ENCODE measurements around the gene YJU2. TPM values are rescaled to one million over a fixed set of nuclear protein-coding genes. Genes with fewer than 3 reads are reported as not detected.

The YJU2 gene
- total RNA-seq, 1 donor from 2014 or later: 8.7 TPM

DNA sequence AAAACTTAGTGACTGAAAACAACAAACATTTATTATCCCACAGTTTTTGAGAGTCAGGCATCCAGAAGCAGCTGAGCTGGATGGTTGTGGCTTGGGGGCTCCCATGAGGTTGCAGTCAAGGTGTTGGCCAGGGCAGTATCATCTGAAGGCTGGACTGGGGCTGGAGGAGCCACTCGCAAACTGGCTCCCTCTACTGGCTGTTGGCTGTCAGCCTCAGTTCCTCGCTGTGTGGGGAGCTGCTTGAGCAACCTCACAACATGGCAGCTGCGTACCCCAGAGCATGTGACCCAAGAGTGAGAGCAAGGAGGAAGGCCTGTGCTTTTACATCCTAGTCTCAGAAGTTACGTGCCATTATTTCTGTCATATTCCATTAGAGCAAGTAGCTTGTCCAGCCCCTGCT is 9.7 kb downstream of the YJU2 start:
- Histone ChIP-seq H3F3A (ENCODE audit: low read depth) (no peaks in the 10 kb centered on the region), H3K36me3 (peaks cover 6% of the 10 kb centered on the region), H2AFZ (replicated peaks) (no peak overlapping the region), H3K79me2 (ENCODE audit: low read depth) (no peaks in the 10 kb centered on the region), H3K27ac (no peak overlapping the region), H3K9ac (no peak overlapping the region), H4K20me1 (ENCODE audit: low read depth) (no peaks in the 10 kb centered on the region), H3K4me1 (no peaks in the 10 kb centered on the region), H3K9me3 (ENCODE audit: low read depth) (no peaks in the 10 kb centered on the region), H3K27me3 (no peaks in the 10 kb centered on the region), H3K4me3 (no peak overlapping the region), H3K4me2 (no peak overlapping the region)
- Mint-ChIP-seq H3K9me3 (peaks cover 10% of the 10 kb centered on the region), H3K27ac (no peak overlapping the region), H3K27me3 (ENCODE audit: insufficient read depth, low read depth) (peaks cover 5% of the 10 kb centered on the region), H3K36me3 (peaks cover 36% of the 10 kb centered on the region), H3K4me3 (no peak overlapping the region), H3K4me1 (no peaks in the 10 kb centered on the region)
- DNase-seq (ENCODE audit: low spot score): no peak
- TF ChIP-seq, protein P1, sequence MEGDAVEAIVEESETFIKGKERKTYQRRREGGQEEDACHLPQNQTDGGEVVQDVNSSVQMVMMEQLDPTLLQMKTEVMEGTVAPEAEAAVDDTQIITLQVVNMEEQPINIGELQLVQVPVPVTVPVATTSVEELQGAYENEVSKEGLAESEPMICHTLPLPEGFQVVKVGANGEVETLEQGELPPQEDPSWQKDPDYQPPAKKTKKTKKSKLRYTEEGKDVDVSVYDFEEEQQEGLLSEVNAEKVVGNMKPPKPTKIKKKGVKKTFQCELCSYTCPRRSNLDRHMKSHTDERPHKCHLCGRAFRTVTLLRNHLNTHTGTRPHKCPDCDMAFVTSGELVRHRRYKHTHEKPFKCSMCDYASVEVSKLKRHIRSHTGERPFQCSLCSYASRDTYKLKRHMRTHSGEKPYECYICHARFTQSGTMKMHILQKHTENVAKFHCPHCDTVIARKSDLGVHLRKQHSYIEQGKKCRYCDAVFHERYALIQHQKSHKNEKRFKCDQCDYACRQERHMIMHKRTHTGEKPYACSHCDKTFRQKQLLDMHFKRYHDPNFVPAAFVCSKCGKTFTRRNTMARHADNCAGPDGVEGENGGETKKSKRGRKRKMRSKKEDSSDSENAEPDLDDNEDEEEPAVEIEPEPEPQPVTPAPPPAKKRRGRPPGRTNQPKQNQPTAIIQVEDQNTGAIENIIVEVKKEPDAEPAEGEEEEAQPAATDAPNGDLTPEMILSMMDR (IDR thresholded peaks at IDR 0.05): no peak
- TF ChIP-seq EZH2phosphoT487 (IDR thresholded peaks at IDR 0.05) (no peak), EZH2 (IDR thresholded peaks at IDR 0.05) (no peak)

DNA sequence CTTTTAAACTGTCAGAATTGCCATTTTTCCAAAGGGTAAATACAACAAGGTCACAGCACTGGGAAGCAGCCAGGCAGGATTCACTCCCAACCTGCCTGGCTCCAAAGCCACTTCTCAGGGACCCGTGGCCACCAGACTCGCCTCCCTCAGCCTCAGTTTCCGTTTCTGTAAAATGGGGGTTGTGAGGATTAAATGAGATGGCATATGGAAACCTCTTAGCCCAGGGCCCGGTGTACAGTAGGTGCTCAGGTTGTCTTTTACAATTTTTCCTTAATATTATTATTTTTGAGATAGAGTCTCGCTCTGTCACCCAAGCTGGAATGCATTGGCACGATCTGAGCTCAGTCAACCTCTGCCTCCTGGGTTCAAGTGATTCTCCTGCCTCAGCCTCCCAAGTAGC is 10.1 kb downstream of the YJU2 start:
- H3K27me3 Mint-ChIP-seq (ENCODE audit: insufficient read depth, low read depth): peaks cover 4% of the 10 kb centered on the region
- peaks cover 34% of the 10 kb centered on the region for H3K36me3 Mint-ChIP-seq

DNA sequence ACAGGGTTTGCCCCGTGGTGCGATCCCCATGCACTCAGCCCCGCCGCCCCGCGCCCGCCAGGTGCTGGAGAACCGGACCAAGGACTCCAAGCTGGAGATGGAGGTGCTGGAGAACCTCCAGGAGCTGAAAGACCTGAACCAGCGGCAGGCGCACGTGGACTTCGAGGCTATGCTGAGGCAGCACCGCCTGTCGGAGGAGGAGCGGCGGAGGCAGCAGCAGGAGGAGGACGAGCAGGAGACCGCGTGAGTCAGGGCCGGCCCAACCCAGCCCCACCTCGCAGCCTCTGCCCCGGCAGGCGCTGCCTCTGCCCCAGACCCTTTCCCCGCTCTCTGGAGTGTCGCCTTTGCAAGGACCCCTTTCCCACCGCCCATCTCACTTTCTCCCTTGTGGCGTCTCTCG is 11.3 kb downstream of the YJU2 start:
- H3K4me2 ChIP-seq: no peak overlapping the region
- no peaks in the 10 kb centered on the region for H3K27me3 Mint-ChIP-seq (ENCODE audit: insufficient read depth, low read depth)
- H3K9ac ChIP-seq: no peak overlapping the region
- no peak overlapping the region for H2AFZ ChIP-seq (replicated peaks)
- TF ChIP-seq EZH2 (IDR thresholded peaks at IDR 0.05) (no peak), EZH2phosphoT487 (IDR thresholded peaks at IDR 0.05) (no peak)
- TF ChIP-seq, protein P1 (IDR thresholded peaks at IDR 0.05): no peak
- no peak overlapping the region for H3K27ac ChIP-seq
- peaks cover 26% of the 10 kb centered on the region for H3K36me3 Mint-ChIP-seq
- no peak overlapping the region for H3K4me3 ChIP-seq
- no peaks in the 10 kb centered on the region for H4K20me1 ChIP-seq (ENCODE audit: low read depth)
- H3K4me1 Mint-ChIP-seq: no peaks in the 10 kb centered on the region
- no peaks in the 10 kb centered on the region for H3K79me2 ChIP-seq (ENCODE audit: low read depth)
- no peak overlapping the region for H3K27ac Mint-ChIP-seq
- no peaks in the 10 kb centered on the region for H3K9me3 ChIP-seq (ENCODE audit: low read depth)
- no peaks in the 10 kb centered on the region for H3F3A ChIP-seq (ENCODE audit: low read depth)
- peaks cover 6% of the 10 kb centered on the region for H3K36me3 ChIP-seq
- H3K4me1 ChIP-seq: no peaks in the 10 kb centered on the region
- DNase-seq (ENCODE audit: low spot score): no peak
- H3K4me3 Mint-ChIP-seq: no peak overlapping the region
- H3K9me3 Mint-ChIP-seq: peaks cover 10% of the 10 kb centered on the region
- H3K27me3 ChIP-seq: no peaks in the 10 kb centered on the region

More for the DNA sequence above, 10.1 kb downstream of the YJU2 start:
- no peak for DNase-seq (ENCODE audit: low spot score)
- Histone ChIP-seq H3K27ac (no peak overlapping the region), H4K20me1 (ENCODE audit: low read depth) (no peaks in the 10 kb centered on the region), H3K9me3 (ENCODE audit: low read depth) (no peaks in the 10 kb centered on the region), H3K79me2 (ENCODE audit: low read depth) (no peaks in the 10 kb centered on the region), H3K36me3 (peaks cover 6% of the 10 kb centered on the region), H3K4me1 (no peaks in the 10 kb centered on the region), H3K9ac (no peak overlapping the region), H3K27me3 (no peaks in the 10 kb centered on the region), H2AFZ (replicated peaks) (no peak overlapping the region), H3K4me2 (no peak overlapping the region), H3K4me3 (no peak overlapping the region), H3F3A (ENCODE audit: low read depth) (no peaks in the 10 kb centered on the region)
- Mint-ChIP-seq H3K27ac (no peak overlapping the region), H3K9me3 (peaks cover 10% of the 10 kb centered on the region), H3K4me3 (no peak overlapping the region), H3K4me1 (no peaks in the 10 kb centered on the region)
- no peak for TF ChIP-seq EZH2phosphoT487 (IDR thresholded peaks at IDR 0.05)
- TF ChIP-seq, protein P1 (IDR thresholded peaks at IDR 0.05): no peak
- TF ChIP-seq EZH2 (IDR thresholded peaks at IDR 0.05): no peak

All from neural progenitor cell (in vitro differentiated cells).